Transverse colon (tissue), 4 donors: Measurements from ENCODE around the gene NCS1. TPM values are rescaled to one million over a fixed set of nuclear protein-coding genes. Genes with fewer than 3 reads are reported as not detected.
A peak's percentile ranks its signal among the peaks of the same experiment; 100 is the strongest.

Experiments
- DNase-seq: peaks from one replicate; pipeline ENCODE4 v3.0.0-alpha.2; 2019
- H3K27ac ChIP-seq, 4 donors: fragments of 200-600 bp; sonication (generic); 2 replicates each; pipeline ENCODE4 v1.5.1; 2016 to 2018; ENCODE audit warnings: inconsistent platforms in 4 of 4
- H3K27me3 ChIP-seq: fragments of 200-600 bp; sonication (generic); 2 replicates; pipeline ENCODE4 v1.5.1; 2017; ENCODE audit warnings: inconsistent platforms
- H3K36me3 ChIP-seq, 4 donors: fragments of 200-600 bp; sonication (generic); 2 replicates each; pipeline ENCODE4 v1.5.1; 2017 to 2019; ENCODE audit warnings: inconsistent platforms in 4 of 4
- H3K4me1 ChIP-seq, 4 donors: fragments of 200-600 bp; sonication (generic); 2 replicates each; pipeline ENCODE4 v1.5.1; 2017 to 2020; ENCODE audit warnings: inconsistent platforms in 4 of 4
- H3K4me3 ChIP-seq, 4 donors: fragments of 200-600 bp; sonication (generic); 1 replicate in 1 of 4; 2 replicates in 3 of 4; pipeline versions ENCODE4 v1.5.1 to v1.6.1; 2017 to 2019; ENCODE audit warnings: inconsistent platforms in 4 of 4
- H3K9me3 ChIP-seq, 2 donors: fragments of 200-600 bp; sonication (generic); 2 replicates each; pipeline ENCODE4 v1.5.1; 2017 to 2019; ENCODE audit warnings: inconsistent platforms in 2 of 2
- EP300 ChIP-seq: sonication (generic); formaldehyde crosslinking; IDR thresholded peaks from one replicate; pipeline ENCODE4 v1.6.1; 2017; ENCODE audit warnings: antibody characterized with exemption, low read depth
- POLR2A ChIP-seq: fragments of 450-650 bp; IDR thresholded peaks from one replicate; pipeline ENCODE4 v1.6.1; 2016; ENCODE audit warnings: antibody characterized with exemption, mild to moderate bottlenecking, moderate library complexity
- POLR2AphosphoS5 ChIP-seq, 3 donors: sonication (generic); formaldehyde crosslinking; IDR thresholded peaks; one replicate each; pipeline ENCODE4 v1.6.1; 2016; ENCODE audit warnings: antibody characterized with exemption in 3 of 3
- WGBS, 2 donors: methylation state at CpG; one replicate each; pipeline ENCODE4 v1.1.5; 2018; ENCODE audit warnings: low coverage in 1 of 2; 5-methylcytosine and 5-hydroxymethylcytosine counted together
- in situ Hi-C, 4 donors: fragments of 200-750 bp; cut with MboI; loops; one replicate each; pipeline versions ENCODE4 v1.15.0 to v1.15.1; 2017; ENCODE audit warnings: low sequenced_read_pairs in 3 of 4, low pct_ligation_motif_present in 1 of 4, low pct_unique_long_range_greater_than_20kb in 1 of 4
- intact Hi-C: fragments of 100-400 bp; cut with DNase I; formaldehyde crosslinking; loops from one replicate; pipeline ENCODE4 v1.15.1; 2023; ENCODE audit warnings: low total_unique reads
- total RNA-seq, 4 donors: library from RNA; depleted of rRNA; stranded (reverse); fragments of >200 nt; gene quantifications; one replicate each; pipeline ENCODE4 v1.1.0, GENCODE V29; 2016
- TF ChIP-seq, protein P1 (sequence below), 5 experiments: fragments of 200-600 bp in 3 of 5; fragments of 450-650 bp in 2 of 5; sonication (generic) in 3 of 5; IDR thresholded peaks; 1 replicate in 2 of 5; 2 replicates in 3 of 5; pipeline ENCODE4 v1.5.1; 2016 to 2017; ENCODE audit warnings: antibody characterized with exemption in 5 of 5, inconsistent platforms in 3 of 5, mild to moderate bottlenecking in 2 of 5, moderate library complexity in 1 of 5

Gene NCS1
- 10 to 100 TPM; 11.9 to 66.5 (median 25.9) TPM for total RNA-seq

- WGBS, 2 donors: no CpG with 5 or more reads among the region's 101 CpGs
- Histone ChIP-seq H3K27me3 (peaks cover 31% of the 10 kb centered on the region), H3K4me1 (peaks cover 0 to 30% (median 18%) of the 10 kb centered on the region in 4 donors), H3K36me3 (no peaks in the 10 kb centered on the region), H3K9me3 (no peaks in the 10 kb centered on the region), H3K4me3 (peak within 1 kb of the TSS; percentile 26 to 71 (median 51)), H3K27ac (peak within 1 kb of the TSS; percentile 80 to 87 (median 84))
- DNase-seq: peak; percentile 74
- in situ Hi-C loops (no loop called here), intact Hi-C loops (loop anchor here (5.0 kb wide), 1 partner anchor 220 kb away; no protein-coding TSS in a partner anchor)
- TF ChIP-seq POLR2AphosphoS5 (IDR thresholded peaks at IDR 0.05): no peak
Observed at GRCh38 chr9:130172161-130172857, at the start of gene NCS1. Gene NCS1, plus strand, starts transcription at chr9:130172404. Its CDS starts 260 bp downstream, at chr9:130172664.

DNA sequence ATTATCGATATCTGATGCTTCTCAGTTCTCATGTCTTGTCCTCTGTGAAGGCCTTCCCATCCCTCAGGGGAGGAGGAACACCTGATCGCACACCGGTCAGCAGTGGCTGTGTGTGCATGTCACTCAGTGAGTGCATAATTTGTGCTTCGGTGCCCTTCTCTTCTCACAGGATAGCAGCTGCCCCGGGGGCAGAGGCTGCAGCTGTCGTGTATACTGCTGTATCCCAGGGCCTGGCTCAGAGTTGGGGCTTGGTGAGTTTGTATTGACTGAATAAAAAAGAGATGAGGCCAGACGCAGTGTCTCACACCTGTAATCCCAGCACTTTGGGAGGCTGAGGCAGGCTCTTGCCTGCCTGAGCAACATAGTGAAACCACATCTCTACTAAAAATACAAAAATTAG is 49.7 kb upstream of the NCS1 start:
- H3K9me3 ChIP-seq: no peaks in the 10 kb centered on the region
- DNase-seq: no peak
- in situ Hi-C loops: loop anchor here in 2 of 4 donors (25.0 kb wide), 2 partner anchors 115 to 215 kb away; no protein-coding TSS in a partner anchor
- H3K27me3 ChIP-seq: no peaks in the 10 kb centered on the region
- intact Hi-C loops: no loop called here
- H3K4me1 ChIP-seq: peaks cover 0 to 18% (median 12%) of the 10 kb centered on the region in 4 donors
- no peak overlapping the region for H3K27ac ChIP-seq
- peaks cover 0 to 6% (median 0%) of the 10 kb centered on the region in 4 donors for H3K36me3 ChIP-seq
- H3K4me3 ChIP-seq: no peak overlapping the region
- WGBS, 2 donors: 56 to 86% methylated on average over 1 to 7 of the region's 7 CpGs
- TF ChIP-seq POLR2AphosphoS5 (IDR thresholded peaks at IDR 0.05): no peak
- no peak for TF ChIP-seq POLR2A
- TF ChIP-seq, protein P1, sequence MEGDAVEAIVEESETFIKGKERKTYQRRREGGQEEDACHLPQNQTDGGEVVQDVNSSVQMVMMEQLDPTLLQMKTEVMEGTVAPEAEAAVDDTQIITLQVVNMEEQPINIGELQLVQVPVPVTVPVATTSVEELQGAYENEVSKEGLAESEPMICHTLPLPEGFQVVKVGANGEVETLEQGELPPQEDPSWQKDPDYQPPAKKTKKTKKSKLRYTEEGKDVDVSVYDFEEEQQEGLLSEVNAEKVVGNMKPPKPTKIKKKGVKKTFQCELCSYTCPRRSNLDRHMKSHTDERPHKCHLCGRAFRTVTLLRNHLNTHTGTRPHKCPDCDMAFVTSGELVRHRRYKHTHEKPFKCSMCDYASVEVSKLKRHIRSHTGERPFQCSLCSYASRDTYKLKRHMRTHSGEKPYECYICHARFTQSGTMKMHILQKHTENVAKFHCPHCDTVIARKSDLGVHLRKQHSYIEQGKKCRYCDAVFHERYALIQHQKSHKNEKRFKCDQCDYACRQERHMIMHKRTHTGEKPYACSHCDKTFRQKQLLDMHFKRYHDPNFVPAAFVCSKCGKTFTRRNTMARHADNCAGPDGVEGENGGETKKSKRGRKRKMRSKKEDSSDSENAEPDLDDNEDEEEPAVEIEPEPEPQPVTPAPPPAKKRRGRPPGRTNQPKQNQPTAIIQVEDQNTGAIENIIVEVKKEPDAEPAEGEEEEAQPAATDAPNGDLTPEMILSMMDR (IDR thresholded peaks at IDR 0.05): no peak
- TF ChIP-seq EP300: no peak

GRCh38 chr9:130124085-130124860 is 47.9 kb upstream of the NCS1 start:
- no peak for DNase-seq
- Histone ChIP-seq H3K36me3 (peaks cover 0 to 19% (median 3%) of the 10 kb centered on the region in 4 donors), H3K4me1 (peaks cover 0 to 6% (median 2%) of the 10 kb centered on the region in 4 donors), H3K27me3 (no peaks in the 10 kb centered on the region), H3K9me3 (no peaks in the 10 kb centered on the region), H3K27ac (no peak overlapping the region), H3K4me3 (no peak overlapping the region)
- TF ChIP-seq POLR2A (no peak), EP300 (no peak), POLR2AphosphoS5 (IDR thresholded peaks at IDR 0.05) (no peak)
- 70 to 81% methylated on average over 2 to 7 of the region's 7 CpGs for WGBS, 2 donors
- in situ Hi-C loops (loop anchor here in 2 of 4 donors (25.0 kb wide), 2 partner anchors 113 to 213 kb away; no protein-coding TSS in a partner anchor), intact Hi-C loops (no loop called here)

- in situ Hi-C loops (no loop called here), intact Hi-C loops (no loop called here)
- DNase-seq: no peak
- Histone ChIP-seq H3K4me1 (peaks cover 0 to 15% (median 0%) of the 10 kb centered on the region in 4 donors), H3K4me3 (no peak overlapping the region), H3K27ac (no peak overlapping the region), H3K27me3 (no peaks in the 10 kb centered on the region), H3K36me3 (peaks cover 0 to 21% (median 10%) of the 10 kb centered on the region in 4 donors), H3K9me3 (no peaks in the 10 kb centered on the region)
- no peak for TF ChIP-seq EP300
- no peak for TF ChIP-seq POLR2AphosphoS5 (IDR thresholded peaks at IDR 0.05)
- no peak for TF ChIP-seq POLR2A
- TF ChIP-seq, protein P1 (IDR thresholded peaks at IDR 0.05): no peak
- WGBS, 2 donors: 61 to 70% methylated on average over 4 of the region's 4 CpGs
Observed at GRCh38 chr9:130126721-130127433, 45.3 kb upstream of the NCS1 start.
